22Rv1 (cell line): ENCODE results near the gene ZNF394.

Experiments
- ZFX ChIP-seq: fragments of 450-650 bp; IDR thresholded peaks from 2 replicates; pipeline ENCODE4 v1.6.1; 2017; ENCODE audit warnings: antibody characterized with exemption, borderline replicate concordance
- TF ChIP-seq, protein P1 (sequence below): fragments of 450-650 bp; IDR thresholded peaks from 2 replicates; pipeline ENCODE4 v1.5.1; 2017; ENCODE audit warnings: mild to moderate bottlenecking

DNA sequence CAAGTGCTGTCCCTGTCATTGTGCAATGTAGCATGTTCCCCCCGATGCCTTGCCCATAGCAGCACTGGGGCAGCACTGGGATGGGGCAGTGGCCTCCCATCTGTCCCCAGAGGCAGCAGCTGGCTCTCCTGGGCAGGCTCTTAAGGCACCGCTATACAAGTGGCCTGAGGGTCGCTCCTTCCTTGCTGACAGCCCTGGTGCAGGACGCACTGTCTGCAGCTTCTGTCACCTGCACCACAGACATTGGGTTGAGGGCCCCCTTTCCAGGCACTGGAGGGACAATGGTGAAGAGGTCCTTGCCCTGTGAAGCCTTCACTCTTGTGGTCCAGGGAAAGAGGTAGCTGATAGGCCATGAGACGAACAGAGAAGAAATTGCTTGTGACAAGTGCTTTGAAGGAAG, 50.8 kb downstream of the ZNF394 start:
- TF ChIP-seq, protein P1, sequence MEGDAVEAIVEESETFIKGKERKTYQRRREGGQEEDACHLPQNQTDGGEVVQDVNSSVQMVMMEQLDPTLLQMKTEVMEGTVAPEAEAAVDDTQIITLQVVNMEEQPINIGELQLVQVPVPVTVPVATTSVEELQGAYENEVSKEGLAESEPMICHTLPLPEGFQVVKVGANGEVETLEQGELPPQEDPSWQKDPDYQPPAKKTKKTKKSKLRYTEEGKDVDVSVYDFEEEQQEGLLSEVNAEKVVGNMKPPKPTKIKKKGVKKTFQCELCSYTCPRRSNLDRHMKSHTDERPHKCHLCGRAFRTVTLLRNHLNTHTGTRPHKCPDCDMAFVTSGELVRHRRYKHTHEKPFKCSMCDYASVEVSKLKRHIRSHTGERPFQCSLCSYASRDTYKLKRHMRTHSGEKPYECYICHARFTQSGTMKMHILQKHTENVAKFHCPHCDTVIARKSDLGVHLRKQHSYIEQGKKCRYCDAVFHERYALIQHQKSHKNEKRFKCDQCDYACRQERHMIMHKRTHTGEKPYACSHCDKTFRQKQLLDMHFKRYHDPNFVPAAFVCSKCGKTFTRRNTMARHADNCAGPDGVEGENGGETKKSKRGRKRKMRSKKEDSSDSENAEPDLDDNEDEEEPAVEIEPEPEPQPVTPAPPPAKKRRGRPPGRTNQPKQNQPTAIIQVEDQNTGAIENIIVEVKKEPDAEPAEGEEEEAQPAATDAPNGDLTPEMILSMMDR: no peak
- no peak for TF ChIP-seq ZFX
